Activated T-cell treated with anti-CD3 and anti-CD28 coated beads, Interleukin-2, amount 50 U/mL, for 72 hours (primary cell): Measurements from ENCODE around the gene ANXA8. TPM values are rescaled to one million over a fixed set of nuclear protein-coding genes. Genes with fewer than 3 reads are reported as not detected.

ENCODE experiments used
- ATAC-seq, 2 donors: fragments of 150-1000 bp; cut with Tn5 transposase; replicated peaks in 1 of 2; 2 replicates each; pipeline ENCODE4 v1.10.0; 2021; ENCODE audit warnings: moderate library complexity in 2 of 2, mild to moderate bottlenecking in 1 of 2
- DNase-seq, 2 donors: peaks; one replicate each; pipeline ENCODE4 v3.0.0; 2021 to 2022; ENCODE audit warnings: mixed read lengths in 1 of 2
- H3K27ac Mint-ChIP-seq: one replicate; pipeline ENCODE4 v1.8.0; 2022; ENCODE audit warnings: mild to moderate bottlenecking, moderate library complexity, mixed read lengths
- H3K27me3 Mint-ChIP-seq: one replicate; pipeline ENCODE4 v1.8.0; 2022; ENCODE audit warnings: low read depth, mixed read lengths
- H3K36me3 Mint-ChIP-seq, 2 donors: one replicate each; pipeline ENCODE4 v1.8.0; 2022; ENCODE audit warnings: mixed read lengths in 2 of 2, mild to moderate bottlenecking in 1 of 2; ENCODE audit not compliant: insufficient read depth in 2 of 2
- H3K4me1 Mint-ChIP-seq: one replicate; pipeline ENCODE4 v1.8.0; 2022; ENCODE audit warnings: low read depth, mixed read lengths
- H3K4me3 Mint-ChIP-seq, 2 donors: one replicate each; pipeline ENCODE4 v1.8.0; 2022; ENCODE audit warnings: mild to moderate bottlenecking in 2 of 2, mixed read lengths in 2 of 2, moderate library complexity in 2 of 2
- H3K9me3 Mint-ChIP-seq, 2 donors: one replicate each; pipeline ENCODE4 v1.8.0; 2022; ENCODE audit warnings: mixed read lengths in 2 of 2
- total RNA-seq, 2 donors: library from RNA; stranded (reverse); gene quantifications; one replicate each; pipeline ENCODE4 v1.2.3, GENCODE V29; 2022

Gene ANXA8
- total RNA-seq, 2 donors from 2014 or later = not detected

- no peak overlapping the region for H3K27ac Mint-ChIP-seq
These were observed 59.7 kb downstream of the ANXA8 start for GRCh38 chr10:47424231-47424630.

GRCh38 chr10:47423476-47423875, 60.4 kb downstream of the ANXA8 start:
- H3K27ac Mint-ChIP-seq = no peak overlapping the region
- no peak for DNase-seq
- no peaks in the 10 kb centered on the region for H3K36me3 Mint-ChIP-seq
- no peak overlapping the region for H3K4me3 Mint-ChIP-seq
- ATAC-seq = no peak
- H3K27me3 Mint-ChIP-seq = no peaks in the 10 kb centered on the region
- no peaks in the 10 kb centered on the region for H3K4me1 Mint-ChIP-seq
- H3K9me3 Mint-ChIP-seq = no peaks in the 10 kb centered on the region

More at GRCh38 chr10:47424231-47424630, 59.7 kb downstream of the ANXA8 start:
- DNase-seq = no peak
- H3K4me1 Mint-ChIP-seq = no peaks in the 10 kb centered on the region
- no peaks in the 10 kb centered on the region for H3K27me3 Mint-ChIP-seq
- no peak overlapping the region for H3K4me3 Mint-ChIP-seq
- H3K9me3 Mint-ChIP-seq = no peaks in the 10 kb centered on the region
- no peak for ATAC-seq
- no peaks in the 10 kb centered on the region for H3K36me3 Mint-ChIP-seq

GRCh38 chr10:47421057-47421952, 62.6 kb downstream of the ANXA8 start:
- Mint-ChIP-seq H3K4me3 (no peak overlapping the region), H3K9me3 (no peaks in the 10 kb centered on the region), H3K4me1 (no peaks in the 10 kb centered on the region)

GRCh38 chr10:47420305-47421056, 63.4 kb downstream of the ANXA8 start:
- Mint-ChIP-seq H3K4me3 (no peak overlapping the region), H3K27ac (no peak overlapping the region), H3K9me3 (no peaks in the 10 kb centered on the region), H3K27me3 (no peaks in the 10 kb centered on the region), H3K4me1 (no peaks in the 10 kb centered on the region), H3K36me3 (no peaks in the 10 kb centered on the region)
- ATAC-seq (no peak), DNase-seq (no peak)

More at GRCh38 chr10:47421057-47421952, 62.6 kb downstream of the ANXA8 start:
- ATAC-seq (no peak), DNase-seq (no peak)
- Mint-ChIP-seq H3K36me3 (no peaks in the 10 kb centered on the region), H3K27me3 (no peaks in the 10 kb centered on the region), H3K27ac (no peak overlapping the region)

- Mint-ChIP-seq H3K4me1 (no peaks in the 10 kb centered on the region), H3K27ac (no peak overlapping the region), H3K36me3 (no peaks in the 10 kb centered on the region), H3K9me3 (no peaks in the 10 kb centered on the region), H3K4me3 (no peak overlapping the region), H3K27me3 (no peaks in the 10 kb centered on the region)
- DNase-seq = no peak
- no peak for ATAC-seq
These were observed 64.5 kb downstream of the ANXA8 start for GRCh38 chr10:47419421-47419820.

GRCh38 chr10:47418966-47419365, 64.9 kb downstream of the ANXA8 start:
- no peak for ATAC-seq
- Mint-ChIP-seq H3K4me3 (no peak overlapping the region), H3K36me3 (no peaks in the 10 kb centered on the region), H3K27me3 (no peaks in the 10 kb centered on the region), H3K4me1 (no peaks in the 10 kb centered on the region), H3K9me3 (no peaks in the 10 kb centered on the region), H3K27ac (no peak overlapping the region)
- no peak for DNase-seq

GRCh38 chr10:47418321-47418720, 65.6 kb downstream of the ANXA8 start:
- Mint-ChIP-seq H3K9me3 (no peaks in the 10 kb centered on the region), H3K4me1 (no peaks in the 10 kb centered on the region), H3K27ac (no peak overlapping the region), H3K36me3 (no peaks in the 10 kb centered on the region), H3K27me3 (no peaks in the 10 kb centered on the region), H3K4me3 (no peak overlapping the region)
- no peak for ATAC-seq
- no peak for DNase-seq

Other genes starting within 250 kb of the ANXA8 start
- gene GDF10, start 183.9 kb downstream of the ANXA8 start, total RNA-seq = under 1 TPM; 0.19 TPM
- not detected for gene GDF2, start 161.7 kb downstream of the ANXA8 start, total RNA-seq
- not detected for gene RBP3, start 135.8 kb downstream of the ANXA8 start, total RNA-seq
- under 1 TPM; 0.36 to 0.46 TPM for gene ZNF488, start 99.8 kb downstream of the ANXA8 start, total RNA-seq
- gene FAM25G, start 7.6 kb upstream of the ANXA8 start, total RNA-seq = not detected
- 1 to 10 TPM; 7.0 to 7.2 TPM for gene AGAP9, start 39.5 kb upstream of the ANXA8 start, total RNA-seq